NB4 (cell line): ENCODE results near the gene CALY.

Experiments
- DNase-seq: peaks from one replicate; pipeline ENCODE4 v3.0.0; 2010; ENCODE audit warnings: low read depth
- H3K4me3 ChIP-seq: one replicate; pipeline ENCODE4 v1.5.1; 2011; ENCODE audit warnings: mild to moderate bottlenecking, low read depth, low read length, moderate library complexity
- CTCF ChIP-seq: IDR thresholded peaks from one replicate; pipeline ENCODE4 v1.5.1; 2012; ENCODE audit warnings: low read depth, low read length
- MAX ChIP-seq: IDR thresholded peaks from 2 replicates; pipeline ENCODE4 v1.6.1; 2011; ENCODE audit warnings: low read depth, low read length
- MYC ChIP-seq: IDR thresholded peaks from 2 replicates; pipeline ENCODE4 v1.6.1; 2011; ENCODE audit warnings: low read depth, low read length
- POLR2A ChIP-seq: IDR thresholded peaks from 2 replicates; pipeline ENCODE4 v1.6.1; 2011; ENCODE audit warnings: mild to moderate bottlenecking; ENCODE audit not compliant: insufficient read length; ENCODE audit errors: extremely low read depth

Gene CALY

GRCh38 chr10:133279326-133280226, 57.1 kb downstream of the CALY start:
- H3K4me3 ChIP-seq: peak overlapping the region; percentile 37
- TF ChIP-seq POLR2A (no peak), MYC (no peak), MAX (peak; percentile 16; the same call in 1 of the 2 replicates), CTCF (no peak)
- peak; percentile 90 for DNase-seq

DNA sequence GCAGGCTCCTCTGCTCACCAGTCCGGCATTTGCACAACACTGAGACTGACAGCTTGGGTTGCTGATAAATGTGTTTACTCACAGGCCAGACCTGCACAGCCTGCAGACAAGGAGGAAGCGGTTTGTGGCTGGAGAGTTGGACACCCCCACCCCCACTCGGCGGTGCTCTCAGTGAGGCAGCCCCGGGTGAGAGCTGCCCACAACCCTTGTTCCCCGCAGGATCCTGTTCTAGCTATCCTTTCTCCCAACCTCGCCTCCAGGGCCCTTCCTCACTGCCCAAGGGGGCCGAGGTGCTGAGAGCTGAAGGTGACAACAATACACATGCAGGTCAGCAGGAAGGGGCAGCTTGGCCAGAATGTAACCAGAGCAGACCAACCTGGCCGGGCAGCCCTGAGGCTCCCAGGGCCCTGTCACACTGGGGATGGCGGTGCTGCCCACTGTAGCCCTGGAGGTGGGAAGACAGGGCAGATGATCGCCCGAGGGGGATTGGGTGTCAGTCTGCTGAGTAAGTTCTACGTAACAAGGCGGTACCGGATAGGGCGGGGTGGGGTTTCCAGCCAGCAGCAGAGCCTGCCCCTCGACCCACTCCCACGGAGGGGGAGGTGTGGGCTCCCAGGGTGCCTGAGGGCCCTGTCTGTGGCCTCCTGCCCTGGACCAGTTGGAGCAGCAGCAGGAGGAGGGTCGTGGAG, 58.0 kb downstream of the CALY start:
- DNase-seq: peak; percentile 98
- peak overlapping the region; percentile 37 for H3K4me3 ChIP-seq
- TF ChIP-seq CTCF (no peak), MYC (peak; percentile 79), POLR2A (peak; percentile 47), MAX (peak; percentile 76)

GRCh38 chr10:133277993-133278576, 58.6 kb downstream of the CALY start:
- peak; percentile 77 for DNase-seq
- H3K4me3 ChIP-seq: peak overlapping the region; percentile 43
- TF ChIP-seq CTCF (no peak), MAX (peak; percentile 89), MYC (peak; percentile 74), POLR2A (no peak)

GRCh38 chr10:133277277-133277992, 59.3 kb downstream of the CALY start:
- DNase-seq: peak; percentile 59
- no peak overlapping the region for H3K4me3 ChIP-seq
- TF ChIP-seq MYC (no peak), CTCF (no peak), POLR2A (no peak), MAX (no peak)

GRCh38 chr10:133276435-133277201, 60.1 kb downstream of the CALY start, which contains the start of gene ADAM8:
ADAM8 (minus strand) TSS chr10:133276868; CDS start chr10:133276817, 51 bp downstream.
- no peak for DNase-seq
- H3K4me3 ChIP-seq: peak within 1 kb of the TSS; percentile 40
- TF ChIP-seq MYC (no peak), CTCF (no peak), POLR2A (no peak), MAX (no peak)
